ENCODE results near the gene L2HGDH. TPM values are rescaled to one million over a fixed set of nuclear protein-coding genes. Genes with fewer than 3 reads are reported as not detected.

The L2HGDH gene
- total and polyA plus RNA-seq, 3 experiments from 2014 or later: 3.6 to 20.0 (median 19.7) TPM

- Histone ChIP-seq H3K36me3 (ENCODE audit: insufficient read depth, low read length) (no peaks in the 10 kb centered on the region), H3K27ac (ENCODE audit: low read depth, low read length) (no peak overlapping the region), H3K27me3 (ENCODE audit: insufficient read depth, low read length, poor library complexity, severe bottlenecking) (no peaks in the 10 kb centered on the region), H3K9me3 (ENCODE audit: low read length) (no peaks in the 10 kb centered on the region), H3K4me1 (ENCODE audit: insufficient read depth, low read length) (no peaks in the 10 kb centered on the region), H3K4me3 (ENCODE audit: low read length) (no peak overlapping the region)
- ChIA-PET CTCF (interaction anchor here (1.5 kb wide), 1 partner anchor 35 kb away, joined by 5 read pairs; no protein-coding TSS in a partner anchor), POLR2A (no interaction called here)
- peaks cover 4 to 24% (median 13%) of the 10 kb centered on the region in 3 donors for H3K4me1 Mint-ChIP-seq
- H3K9me3 Mint-ChIP-seq: no peaks in the 10 kb centered on the region
- DNase-seq: no peak
- peaks cover 17 to 47% (median 32%) of the 10 kb centered on the region in 3 donors for H3K36me3 Mint-ChIP-seq
- no peaks in the 10 kb centered on the region for H3K27me3 Mint-ChIP-seq
- peak overlapping the region in 4 of 8 donors; percentile 14 to 61 (median 31) for H3K27ac Mint-ChIP-seq
- H3K4me3 Mint-ChIP-seq: no peak overlapping the region
Measured at GRCh38 chr14:50355692-50356091, 43.7 kb upstream of the L2HGDH start.

DNA sequence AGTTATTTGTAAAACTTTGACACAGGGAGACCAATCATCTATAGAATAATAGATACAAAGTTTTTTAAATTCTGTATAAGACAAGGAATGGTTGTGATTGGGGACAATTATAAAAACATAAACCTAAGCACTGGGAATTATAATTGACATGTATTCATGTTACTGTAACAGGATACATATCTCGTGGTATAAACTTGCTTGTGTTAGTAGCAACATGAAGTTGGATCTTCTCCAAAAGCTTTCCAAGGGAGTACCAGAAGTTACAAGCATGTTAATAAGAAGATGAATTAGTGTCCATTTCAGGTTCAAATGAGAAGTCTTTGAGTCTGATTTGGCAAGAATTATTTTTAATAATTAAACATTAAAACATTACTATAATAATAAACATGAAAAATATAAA is 42.5 kb upstream of the L2HGDH start:
- CTCF ChIA-PET: no interaction called here
- peaks cover 17 to 47% (median 32%) of the 10 kb centered on the region in 3 donors for H3K36me3 Mint-ChIP-seq

DNA sequence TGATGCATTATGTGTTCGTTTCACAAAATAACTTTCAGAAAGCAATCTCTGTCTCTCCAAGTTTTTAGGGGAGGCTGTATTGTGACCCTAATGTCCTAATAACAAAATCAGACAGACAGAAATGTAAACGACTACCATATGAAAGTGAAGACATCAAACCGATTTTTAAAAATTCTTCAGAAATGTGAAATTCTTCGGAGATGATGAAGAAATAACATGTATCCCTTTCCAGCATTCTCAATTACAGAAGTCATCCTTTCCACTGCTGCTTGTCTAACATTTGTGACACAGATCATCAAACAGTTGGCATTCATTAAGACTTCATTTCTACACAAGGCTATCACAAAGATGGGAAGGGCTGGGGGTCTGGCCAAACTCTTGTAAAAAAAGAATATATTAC is 41.1 kb upstream of the L2HGDH start:
- no peaks in the 10 kb centered on the region for H3K27me3 ChIP-seq (ENCODE audit: insufficient read depth, low read length, poor library complexity, severe bottlenecking)
- Mint-ChIP-seq H3K4me3 (no peak overlapping the region), H3K9me3 (no peaks in the 10 kb centered on the region), H3K27ac (no peak overlapping the region), H3K4me1 (peaks cover 0 to 13% (median 7%) of the 10 kb centered on the region in 3 donors), H3K27me3 (no peaks in the 10 kb centered on the region), H3K36me3 (peaks cover 14 to 38% (median 28%) of the 10 kb centered on the region in 3 donors)
- POLR2A ChIA-PET: no interaction called here
- no peaks in the 10 kb centered on the region for H3K4me1 ChIP-seq (ENCODE audit: insufficient read depth, low read length)
- H3K4me3 ChIP-seq (ENCODE audit: low read length): no peak overlapping the region
- H3K27ac ChIP-seq (ENCODE audit: low read depth, low read length): no peak overlapping the region
- DNase-seq: no peak
- CTCF ChIA-PET: no interaction called here
- H3K36me3 ChIP-seq (ENCODE audit: insufficient read depth, low read length): no peaks in the 10 kb centered on the region
- no peaks in the 10 kb centered on the region for H3K9me3 ChIP-seq (ENCODE audit: low read length)

More for the DNA sequence above, 42.5 kb upstream of the L2HGDH start:
- Mint-ChIP-seq H3K27me3 (no peaks in the 10 kb centered on the region), H3K4me3 (no peak overlapping the region), H3K4me1 (peaks cover 0 to 13% (median 7%) of the 10 kb centered on the region in 3 donors), H3K27ac (no peak overlapping the region), H3K9me3 (no peaks in the 10 kb centered on the region)
- Histone ChIP-seq H3K36me3 (ENCODE audit: insufficient read depth, low read length) (no peaks in the 10 kb centered on the region), H3K9me3 (ENCODE audit: low read length) (no peaks in the 10 kb centered on the region), H3K4me1 (ENCODE audit: insufficient read depth, low read length) (no peaks in the 10 kb centered on the region), H3K27ac (ENCODE audit: low read depth, low read length) (no peak overlapping the region), H3K4me3 (ENCODE audit: low read length) (no peak overlapping the region), H3K27me3 (ENCODE audit: insufficient read depth, low read length, poor library complexity, severe bottlenecking) (no peaks in the 10 kb centered on the region)
- POLR2A ChIA-PET: no interaction called here
- no peak for DNase-seq

GRCh38 chr14:50352584-50352983 is 40.6 kb upstream of the L2HGDH start:
- Mint-ChIP-seq H3K4me3 (no peak overlapping the region), H3K9me3 (no peaks in the 10 kb centered on the region), H3K27ac (no peak overlapping the region), H3K27me3 (no peaks in the 10 kb centered on the region), H3K4me1 (peaks cover 0 to 13% (median 7%) of the 10 kb centered on the region in 3 donors), H3K36me3 (peaks cover 10 to 33% (median 25%) of the 10 kb centered on the region in 3 donors)
- Histone ChIP-seq H3K27me3 (ENCODE audit: insufficient read depth, low read length, poor library complexity, severe bottlenecking) (no peaks in the 10 kb centered on the region), H3K9me3 (ENCODE audit: low read length) (no peaks in the 10 kb centered on the region), H3K27ac (ENCODE audit: low read depth, low read length) (no peak overlapping the region), H3K36me3 (ENCODE audit: insufficient read depth, low read length) (no peaks in the 10 kb centered on the region), H3K4me3 (ENCODE audit: low read length) (no peak overlapping the region), H3K4me1 (ENCODE audit: insufficient read depth, low read length) (no peaks in the 10 kb centered on the region)
- DNase-seq: no peak
- ChIA-PET POLR2A (no interaction called here), CTCF (no interaction called here)

DNA sequence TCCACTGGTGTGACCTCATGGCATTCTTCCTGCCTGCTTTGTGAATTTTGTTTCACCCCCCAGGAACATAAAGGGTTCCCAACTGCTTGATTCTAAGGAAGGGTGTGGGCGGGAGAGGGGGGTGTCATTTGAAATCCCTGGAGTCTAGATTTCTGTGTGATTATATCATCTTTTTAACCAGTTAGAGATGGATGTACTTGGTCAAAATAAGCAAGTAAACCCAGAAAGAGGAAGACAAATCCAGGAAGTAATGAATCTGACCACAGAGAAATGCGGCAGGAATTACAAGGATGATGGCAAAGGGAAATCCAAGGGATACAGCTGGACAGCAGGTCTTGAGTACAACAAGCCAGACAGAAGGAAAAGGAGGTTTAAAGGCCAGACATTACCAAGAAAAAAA is 38.9 kb upstream of the L2HGDH start:
- POLR2A ChIA-PET: interaction anchor here (0.6 kb wide), 1 partner anchor 301 kb away, joined by 8 read pairs; no protein-coding TSS in a partner anchor
- Histone ChIP-seq H3K9me3 (ENCODE audit: low read length) (no peaks in the 10 kb centered on the region), H3K36me3 (ENCODE audit: insufficient read depth, low read length) (no peaks in the 10 kb centered on the region), H3K27me3 (ENCODE audit: insufficient read depth, low read length, poor library complexity, severe bottlenecking) (no peaks in the 10 kb centered on the region), H3K4me1 (ENCODE audit: insufficient read depth, low read length) (no peaks in the 10 kb centered on the region), H3K27ac (ENCODE audit: low read depth, low read length) (no peak overlapping the region), H3K4me3 (ENCODE audit: low read length) (no peak overlapping the region)
- DNase-seq: no peak
- H3K4me3 Mint-ChIP-seq: no peak overlapping the region
- no peaks in the 10 kb centered on the region for H3K9me3 Mint-ChIP-seq
- peak overlapping the region in 1 of 8 donors; percentile 40 for H3K27ac Mint-ChIP-seq
- H3K4me1 Mint-ChIP-seq: peaks cover 0 to 10% (median 6%) of the 10 kb centered on the region in 3 donors
- CTCF ChIA-PET: no interaction called here
- no peaks in the 10 kb centered on the region for H3K27me3 Mint-ChIP-seq
- H3K36me3 Mint-ChIP-seq: peaks cover 0 to 19% (median 11%) of the 10 kb centered on the region in 3 donors

DNA sequence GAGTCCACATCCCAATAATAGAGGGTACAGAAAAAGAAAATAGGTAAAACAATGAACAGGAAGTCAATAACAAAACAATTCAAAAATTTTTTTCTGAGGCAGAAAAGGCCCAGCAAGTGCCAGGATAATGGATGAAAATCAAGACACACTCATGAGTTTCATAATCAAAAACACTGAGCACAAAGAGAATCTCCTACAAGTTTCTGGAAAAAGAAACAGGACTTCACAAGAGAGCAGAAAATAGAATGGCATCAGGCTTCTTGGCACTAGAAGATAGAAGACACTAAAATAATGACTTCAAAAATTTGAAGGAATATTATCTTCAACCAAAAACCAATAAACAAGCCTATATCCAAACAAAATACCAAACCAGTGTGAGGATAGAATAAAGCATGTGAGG is 36.9 kb upstream of the L2HGDH start:
- H3K9me3 ChIP-seq (ENCODE audit: low read length): no peaks in the 10 kb centered on the region
- H3K27ac ChIP-seq (ENCODE audit: low read depth, low read length): no peak overlapping the region
- no peaks in the 10 kb centered on the region for H3K9me3 Mint-ChIP-seq
- no peaks in the 10 kb centered on the region for H3K4me1 ChIP-seq (ENCODE audit: insufficient read depth, low read length)
- no peak overlapping the region for H3K4me3 ChIP-seq (ENCODE audit: low read length)
- H3K36me3 ChIP-seq (ENCODE audit: insufficient read depth, low read length): no peaks in the 10 kb centered on the region
- no peaks in the 10 kb centered on the region for H3K27me3 Mint-ChIP-seq
- CTCF ChIA-PET: interaction anchor here (2.0 kb wide), 1 partner anchor 28 kb away, joined by 4 read pairs; no protein-coding TSS in a partner anchor
- H3K4me3 Mint-ChIP-seq: no peak overlapping the region
- H3K27me3 ChIP-seq (ENCODE audit: insufficient read depth, low read length, poor library complexity, severe bottlenecking): no peaks in the 10 kb centered on the region
- peaks cover 0 to 19% (median 9%) of the 10 kb centered on the region in 3 donors for H3K36me3 Mint-ChIP-seq
- no peak for DNase-seq
- H3K4me1 Mint-ChIP-seq: peaks cover 1 to 6% (median 2%) of the 10 kb centered on the region in 3 donors
- POLR2A ChIA-PET: no interaction called here
- H3K27ac Mint-ChIP-seq: peak overlapping the region in 2 of 8 donors; percentile 7 to 62

GRCh38 chr14:50347521-50347920 is 35.5 kb upstream of the L2HGDH start:
- Mint-ChIP-seq H3K4me3 (no peak overlapping the region), H3K9me3 (no peaks in the 10 kb centered on the region), H3K36me3 (peaks cover 0 to 13% (median 9%) of the 10 kb centered on the region in 3 donors), H3K4me1 (peaks cover 7 to 20% (median 16%) of the 10 kb centered on the region in 3 donors), H3K27ac (peak overlapping the region in 2 of 8 donors; percentile 19 to 21), H3K27me3 (no peaks in the 10 kb centered on the region)
- no peak for DNase-seq
- no peaks in the 10 kb centered on the region for H3K27me3 ChIP-seq (ENCODE audit: insufficient read depth, low read length, poor library complexity, severe bottlenecking)
- H3K27ac ChIP-seq (ENCODE audit: low read depth, low read length): peak overlapping the region; percentile 31
- H3K4me1 ChIP-seq (ENCODE audit: insufficient read depth, low read length): no peaks in the 10 kb centered on the region
- no peak overlapping the region for H3K4me3 ChIP-seq (ENCODE audit: low read length)
- ChIA-PET POLR2A (no interaction called here), CTCF (interaction anchor here (1.3 to 2.0 kb wide), 2 partner anchors 26 to 184 kb away, joined by 3 to 4 read pairs; partner anchors contain the start of gene MAP4K5)
- no peaks in the 10 kb centered on the region for H3K9me3 ChIP-seq (ENCODE audit: low read length)
- no peaks in the 10 kb centered on the region for H3K36me3 ChIP-seq (ENCODE audit: insufficient read depth, low read length)

GRCh38 chr14:50345846-50346422 is 33.9 kb upstream of the L2HGDH start:
- Histone ChIP-seq H3K9me3 (ENCODE audit: low read length) (no peaks in the 10 kb centered on the region), H3K4me3 (ENCODE audit: low read length) (no peak overlapping the region), H3K36me3 (ENCODE audit: insufficient read depth, low read length) (no peaks in the 10 kb centered on the region), H3K27ac (ENCODE audit: low read depth, low read length) (no peak overlapping the region), H3K27me3 (ENCODE audit: insufficient read depth, low read length, poor library complexity, severe bottlenecking) (no peaks in the 10 kb centered on the region), H3K4me1 (ENCODE audit: insufficient read depth, low read length) (no peaks in the 10 kb centered on the region)
- H3K9me3 Mint-ChIP-seq: no peaks in the 10 kb centered on the region
- no peak overlapping the region for H3K4me3 Mint-ChIP-seq
- H3K27me3 Mint-ChIP-seq: no peaks in the 10 kb centered on the region
- CTCF ChIA-PET: interaction anchor here (1.0 to 1.3 kb wide), 2 partner anchors 25 to 186 kb away, joined by 3 to 4 read pairs; partner anchors contain the start of gene MAP4K5
- H3K27ac Mint-ChIP-seq: peak overlapping the region in 1 of 8 donors; percentile 2
- no peak for DNase-seq
- peaks cover 0 to 15% (median 8%) of the 10 kb centered on the region in 3 donors for H3K36me3 Mint-ChIP-seq
- H3K4me1 Mint-ChIP-seq: peaks cover 9 to 25% (median 17%) of the 10 kb centered on the region in 3 donors
- POLR2A ChIA-PET: no interaction called here
